SU-DHL-6 (cell line): ENCODE measurements around the gene MYOF.

Source experiments
- H2AFZ ChIP-seq: fragments of 200-600 bp; sonication (generic); 2 replicates; pipeline ENCODE4 v1.6.1; 2014; ENCODE audit warnings: low read depth, mild to moderate bottlenecking, moderate library complexity, mixed read lengths, antibody characterized with exemption, low read length; ENCODE audit not compliant: severe bottlenecking
- H3F3A ChIP-seq: fragments of 200-600 bp; shearing (Covaris generic); 2 replicates; pipeline ENCODE4 v1.6.0; 2016; ENCODE audit warnings: antibody characterized with exemption, mild to moderate bottlenecking; ENCODE audit not compliant: insufficient read depth
- H3K27ac ChIP-seq: fragments of 200-600 bp; sonication (generic); 2 replicates; pipeline ENCODE4 v1.5.1; 2016; ENCODE audit warnings: low read depth, mild to moderate bottlenecking, low read length, moderate library complexity, mixed read lengths
- H3K27me3 ChIP-seq: fragments of 200-600 bp; sonication (generic), shearing (Covaris generic); 2 replicates; pipeline ENCODE4 v1.6.0; 2014; ENCODE audit warnings: mild to moderate bottlenecking, low read length
- H3K36me3 ChIP-seq: fragments of 200-600 bp; sonication (generic); 2 replicates; pipeline ENCODE4 v1.6.1; 2014; ENCODE audit warnings: mild to moderate bottlenecking, low read length, mixed read lengths
- H3K4me2 ChIP-seq: fragments of 300-600, 200-600 bp; shearing (Covaris generic), sonication (generic); 2 replicates; pipeline ENCODE4 v1.6.0; 2014; ENCODE audit warnings: low read length, low read depth, mild to moderate bottlenecking; ENCODE audit not compliant: poor library complexity, severe bottlenecking
- H3K4me3 ChIP-seq: fragments of 200-600 bp; sonication (generic); 2 replicates; pipeline ENCODE4 v1.5.1; 2014; ENCODE audit warnings: antibody characterized with exemption, low read length, mild to moderate bottlenecking, mixed read lengths; ENCODE audit not compliant: insufficient read depth, poor library complexity, severe bottlenecking
- H3K79me2 ChIP-seq: fragments of 200-600 bp; sonication (generic); 2 replicates; pipeline ENCODE4 v1.6.1; 2014; ENCODE audit warnings: mild to moderate bottlenecking, low read length, moderate library complexity; ENCODE audit not compliant: insufficient read depth
- H3K9ac ChIP-seq: fragments of 200-600 bp; sonication (generic); 2 replicates; pipeline ENCODE4 v1.7.0; 2014; ENCODE audit warnings: mild to moderate bottlenecking, low read length
- H3K9me2 ChIP-seq: fragments of 200-600 bp; sonication (generic); replicated peaks from 2 replicates; pipeline ENCODE4 v1.6.1; 2014; ENCODE audit warnings: low read length; ENCODE audit not compliant: insufficient read depth
- H3K9me3 ChIP-seq: fragments of 200-600 bp; sonication (generic); 2 replicates; pipeline ENCODE4 v1.6.1; 2014; ENCODE audit warnings: low read length, mixed read lengths; ENCODE audit not compliant: insufficient read depth
- H4K20me1 ChIP-seq: fragments of 200-600 bp; sonication (generic); 2 replicates; pipeline ENCODE4 v1.6.1; 2014; ENCODE audit warnings: low read depth, mild to moderate bottlenecking, antibody characterized with exemption, low read length, moderate library complexity, mixed read lengths
- CTCF ChIP-seq: fragments of 200-600 bp; sonication (generic); IDR thresholded peaks from one replicate; pipeline ENCODE4 v1.5.1; 2017; ENCODE audit warnings: antibody characterized with exemption, mild to moderate bottlenecking, low read length, moderate library complexity; ENCODE audit not compliant: insufficient read depth, poor library complexity, severe bottlenecking
- EZH2phosphoT487 ChIP-seq: fragments of 200-600 bp; sonication (generic), shearing (Covaris generic); conservative IDR thresholded peaks from 2 replicates; pipeline ENCODE4 v1.6.1; 2018; ENCODE audit warnings: mild to moderate bottlenecking, antibody characterized with exemption, low read length, moderate library complexity, mixed read lengths

The MYOF gene

GRCh38 chr10:93454146-93454545, 28.0 kb downstream of the MYOF start:
- H2AFZ ChIP-seq, result no peak overlapping the region
- TF ChIP-seq CTCF, result no peak
- no peak for TF ChIP-seq EZH2phosphoT487

GRCh38 chr10:93452143-93452542, 30.0 kb downstream of the MYOF start:
- no peaks in the 10 kb centered on the region for H4K20me1 ChIP-seq
- no peak overlapping the region for H3K27ac ChIP-seq
- no peak overlapping the region for H3K4me2 ChIP-seq
- H3K79me2 ChIP-seq, result no peaks in the 10 kb centered on the region
- H3K27me3 ChIP-seq, result no peaks in the 10 kb centered on the region
- no peaks in the 10 kb centered on the region for H3K9me3 ChIP-seq
- no peak overlapping the region for H2AFZ ChIP-seq
- no peak overlapping the region for H3K4me3 ChIP-seq
- no peaks in the 10 kb centered on the region for H3F3A ChIP-seq
- H3K36me3 ChIP-seq, result no peaks in the 10 kb centered on the region
- no peaks in the 10 kb centered on the region for H3K9me2 ChIP-seq
- no peak overlapping the region for H3K9ac ChIP-seq
- no peak for TF ChIP-seq EZH2phosphoT487

More at GRCh38 chr10:93454146-93454545, 28.0 kb downstream of the MYOF start:
- Histone ChIP-seq H3K36me3 (no peaks in the 10 kb centered on the region), H3K27me3 (no peaks in the 10 kb centered on the region), H4K20me1 (no peaks in the 10 kb centered on the region), H3K9ac (no peak overlapping the region), H3K9me2 (no peaks in the 10 kb centered on the region), H3K4me3 (no peak overlapping the region), H3K4me2 (no peak overlapping the region), H3K27ac (no peak overlapping the region), H3K79me2 (no peaks in the 10 kb centered on the region), H3F3A (no peaks in the 10 kb centered on the region), H3K9me3 (no peaks in the 10 kb centered on the region)

- H3K27ac ChIP-seq, result no peak overlapping the region
Measured at GRCh38 chr10:93451244-93451947, 30.7 kb downstream of the MYOF start.

More at GRCh38 chr10:93451244-93451947, 30.7 kb downstream of the MYOF start:
- Histone ChIP-seq H3K9ac (no peak overlapping the region), H4K20me1 (no peaks in the 10 kb centered on the region), H2AFZ (no peak overlapping the region), H3K9me2 (no peaks in the 10 kb centered on the region), H3K79me2 (no peaks in the 10 kb centered on the region), H3K27me3 (no peaks in the 10 kb centered on the region), H3K9me3 (no peaks in the 10 kb centered on the region), H3K36me3 (no peaks in the 10 kb centered on the region), H3F3A (no peaks in the 10 kb centered on the region), H3K4me3 (no peak overlapping the region), H3K4me2 (no peak overlapping the region)
- TF ChIP-seq CTCF, result no peak
- TF ChIP-seq EZH2phosphoT487, result no peak
